Measurements from ENCODE around the gene SLC35G4.
"Not testable (repeated sequence)": the region's sequence is repeated elsewhere in the genome, so short reads cannot be mapped to it uniquely, and the experiment has no call there.

Gene SLC35G4

GRCh38 chr18:11614042-11614441 is 4.6 kb downstream of the SLC35G4 start:
- not testable (repeated sequence) for DNase-seq (ENCODE audit: low read depth in 2 of 2)

- DNase-seq (ENCODE audit: low read depth in 2 of 2) = not testable (repeated sequence)
Measured at GRCh38 chr18:11614981-11615380, 5.6 kb downstream of the SLC35G4 start.

- DNase-seq (ENCODE audit: low read depth in 2 of 2) = not testable (repeated sequence)
Measured at GRCh38 chr18:11647310-11647709, 37.9 kb downstream of the SLC35G4 start.

GRCh38 chr18:11647804-11648203 is 38.4 kb downstream of the SLC35G4 start:
- DNase-seq (ENCODE audit: low read depth in 2 of 2) = not testable (repeated sequence)

- DNase-seq (ENCODE audit: low read depth in 2 of 2) = no peak
Measured at GRCh38 chr18:11649839-11650238, 40.4 kb downstream of the SLC35G4 start.

- no peak for DNase-seq (ENCODE audit: low read depth in 2 of 2)
Measured at GRCh38 chr18:11651899-11652298, 42.5 kb downstream of the SLC35G4 start.

GRCh38 chr18:11653521-11653920 is 44.1 kb downstream of the SLC35G4 start:
- no peak for DNase-seq (ENCODE audit: low read depth in 2 of 2)

- no peak for DNase-seq (ENCODE audit: low read depth in 2 of 2)
Measured at GRCh38 chr18:11654736-11655605, 45.6 kb downstream of the SLC35G4 start.

GRCh38 chr18:11655606-11655932 is 46.2 kb downstream of the SLC35G4 start:
- DNase-seq (ENCODE audit: low read depth in 2 of 2) = no peak

- no peak for DNase-seq (ENCODE audit: low read depth in 2 of 2)
Measured at GRCh38 chr18:11657152-11657551, 47.8 kb downstream of the SLC35G4 start.

- no peak for DNase-seq (ENCODE audit: low read depth in 2 of 2)
Measured at GRCh38 chr18:11657554-11657953, 48.2 kb downstream of the SLC35G4 start.

- DNase-seq (ENCODE audit: low read depth in 2 of 2) = no peak
Measured at GRCh38 chr18:11658019-11658418, 48.6 kb downstream of the SLC35G4 start.

- no peak for DNase-seq (ENCODE audit: low read depth in 2 of 2)
Measured at GRCh38 chr18:11658989-11659388, 49.6 kb downstream of the SLC35G4 start.
